HEK293T (cell line): Measurements from ENCODE around the gene ZNF672.

Source experiments
- CTCF ChIA-PET: fragments of 350-600 bp; formaldehyde crosslinking; extraction: SDS; loops from one replicate; lab custom pipeline; 2021; ENCODE audit warnings: antibody characterized with exemption, inconsistent platforms; lab: Yijun Ruan, JAX
- POLR2A ChIA-PET: fragments of 350-600 bp; formaldehyde crosslinking; extraction: SDS; loops from one replicate; lab custom pipeline; 2020; ENCODE audit warnings: antibody characterized with exemption, inconsistent platforms; lab: Yijun Ruan, JAX
- DNase-seq: peaks from one replicate; pipeline ENCODE4 v3.0.0; 2012; ENCODE audit warnings: mixed read lengths; ENCODE audit errors: extremely low spot score
- ARNT ChIP-seq: fragments of 450-650 bp; IDR thresholded peaks from 2 replicates; pipeline ENCODE4 v1.6.1; 2017; ENCODE audit warnings: mild to moderate bottlenecking
- BHLHE40 ChIP-seq: fragments of 450-650 bp; IDR thresholded peaks from 2 replicates; pipeline ENCODE4 v1.6.1; 2016; ENCODE audit warnings: mild to moderate bottlenecking, moderate library complexity, borderline replicate concordance
- CTBP1 ChIP-seq: fragments of 450-650 bp; IDR thresholded peaks from 2 replicates; pipeline ENCODE4 v1.6.1; 2016; ENCODE audit warnings: borderline replicate concordance
- ELF4 ChIP-seq: fragments of 450-650 bp; IDR thresholded peaks from 2 replicates; pipeline ENCODE4 v1.6.1; 2017; ENCODE audit warnings: antibody characterized with exemption
- FOXA1 ChIP-seq: fragments of 450-650 bp; IDR thresholded peaks from 2 replicates; pipeline ENCODE4 v1.6.1; 2016; ENCODE audit warnings: mild to moderate bottlenecking
- FOXK2 ChIP-seq: fragments of 450-650 bp; IDR thresholded peaks from 2 replicates; pipeline ENCODE4 v1.6.1; 2016; ENCODE audit warnings: mild to moderate bottlenecking
- FOXM1 ChIP-seq: fragments of 450-650 bp; IDR thresholded peaks from 2 replicates; pipeline ENCODE4 v1.6.1; 2017; ENCODE audit warnings: mild to moderate bottlenecking, borderline replicate concordance
- HDGF ChIP-seq: fragments of 450-650 bp; IDR thresholded peaks from 2 replicates; pipeline ENCODE4 v1.6.1; 2017; ENCODE audit warnings: antibody characterized with exemption, borderline replicate concordance
- L3MBTL2 ChIP-seq: fragments of 450-650 bp; conservative IDR thresholded peaks from 2 replicates; pipeline ENCODE4 v1.6.1; 2016; ENCODE audit warnings: mild to moderate bottlenecking
- LEF1 ChIP-seq: fragments of 450-650 bp; IDR thresholded peaks from 2 replicates; pipeline ENCODE4 v1.6.1; 2017; ENCODE audit warnings: mild to moderate bottlenecking, borderline replicate concordance
- NFRKB ChIP-seq: fragments of 450-650 bp; IDR thresholded peaks from 2 replicates; pipeline ENCODE4 v1.6.1; 2016; ENCODE audit warnings: mild to moderate bottlenecking, moderate library complexity
- SP1 ChIP-seq: fragments of 450-650 bp; IDR thresholded peaks from 2 replicates; pipeline ENCODE4 v1.6.1; 2017
- SUZ12 ChIP-seq: fragments of 450-650 bp; IDR thresholded peaks from 2 replicates; pipeline ENCODE4 v1.6.1; 2016; ENCODE audit warnings: mild to moderate bottlenecking
- TARDBP ChIP-seq: fragments of 450-650 bp; IDR thresholded peaks from 2 replicates; pipeline ENCODE4 v1.6.1; 2016
- ZNF384 ChIP-seq: fragments of 450-650 bp; IDR thresholded peaks from 2 replicates; pipeline ENCODE4 v1.6.1; 2016
- TF ChIP-seq, protein P1 (sequence below): fragments of 450-650 bp; IDR thresholded peaks from 2 replicates; pipeline ENCODE4 v1.6.1; 2016

The ZNF672 gene

DNA sequence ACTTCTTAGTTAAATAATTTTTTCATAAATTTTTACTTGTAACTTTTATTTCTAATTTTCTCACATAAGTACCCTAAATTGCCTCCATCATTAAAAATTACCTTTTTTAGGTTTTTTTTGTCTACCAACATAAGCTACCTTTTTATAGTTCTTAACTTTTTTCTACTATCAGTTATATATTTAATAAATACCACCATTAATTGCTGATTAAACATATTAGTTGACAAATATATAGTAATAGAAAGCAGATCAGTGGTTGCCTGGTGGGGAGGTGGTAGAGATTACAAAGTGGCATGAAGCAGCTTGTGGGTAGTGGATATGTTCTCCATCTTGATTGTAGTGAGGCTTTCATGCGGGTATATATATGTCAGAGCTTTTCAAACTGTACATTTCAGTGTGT lies 6.2 kb upstream of the ZNF672 start:
- no peak for DNase-seq

DNA sequence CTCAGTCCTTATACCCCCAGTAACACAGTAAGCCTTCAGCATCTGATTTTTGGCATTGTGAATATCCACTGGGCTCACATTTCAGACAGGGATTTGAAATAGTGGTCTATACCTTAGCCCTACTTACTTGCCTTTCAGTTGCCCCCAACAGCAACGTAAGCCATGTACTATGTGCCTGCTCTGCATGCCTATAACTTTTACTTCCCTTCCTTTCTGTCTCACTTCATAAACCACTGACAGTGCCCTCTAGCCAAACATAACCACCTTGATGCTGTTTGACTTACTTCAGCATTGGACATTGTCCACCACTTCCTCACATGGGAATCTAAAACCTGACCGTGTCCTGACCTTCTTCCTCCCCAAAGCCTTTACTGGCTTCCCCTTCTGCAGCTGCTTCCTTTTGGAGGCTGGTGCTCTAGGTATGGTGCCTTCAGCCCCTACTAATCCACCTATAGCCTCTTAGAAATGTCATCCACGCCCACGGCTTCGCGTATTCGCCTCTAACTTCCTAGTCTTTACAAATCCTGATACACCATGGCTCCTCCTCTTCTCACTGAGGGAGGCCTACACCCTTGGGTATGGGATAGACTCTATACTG lies 3.6 kb upstream of the ZNF672 start:
- no peak for DNase-seq
- CTCF ChIA-PET = no interaction called here
- POLR2A ChIA-PET = no interaction called here
- TF ChIP-seq FOXM1 = no peak
- no peak for TF ChIP-seq SP1
- no peak for TF ChIP-seq FOXA1
- TF ChIP-seq SUZ12 = no peak
- no peak for TF ChIP-seq ELF4
- TF ChIP-seq TARDBP = no peak
- TF ChIP-seq NFRKB = no peak
- TF ChIP-seq ZNF384 = no peak

More for the DNA sequence above, 6.2 kb upstream of the ZNF672 start:
- TF ChIP-seq, protein P1, sequence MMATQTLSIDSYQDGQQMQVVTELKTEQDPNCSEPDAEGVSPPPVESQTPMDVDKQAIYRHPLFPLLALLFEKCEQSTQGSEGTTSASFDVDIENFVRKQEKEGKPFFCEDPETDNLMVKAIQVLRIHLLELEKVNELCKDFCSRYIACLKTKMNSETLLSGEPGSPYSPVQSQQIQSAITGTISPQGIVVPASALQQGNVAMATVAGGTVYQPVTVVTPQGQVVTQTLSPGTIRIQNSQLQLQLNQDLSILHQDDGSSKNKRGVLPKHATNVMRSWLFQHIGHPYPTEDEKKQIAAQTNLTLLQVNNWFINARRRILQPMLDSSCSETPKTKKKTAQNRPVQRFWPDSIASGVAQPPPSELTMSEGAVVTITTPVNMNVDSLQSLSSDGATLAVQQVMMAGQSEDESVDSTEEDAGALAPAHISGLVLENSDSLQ = no peak
- TF ChIP-seq SP1 = no peak
- no peak for TF ChIP-seq FOXM1
- TF ChIP-seq L3MBTL2 = no peak
- TF ChIP-seq HDGF = no peak
- no peak for TF ChIP-seq ARNT
- TF ChIP-seq SUZ12 = no peak
- TF ChIP-seq FOXK2 = no peak
- no peak for TF ChIP-seq FOXA1
- TF ChIP-seq TARDBP = no peak
- ChIA-PET CTCF (no interaction called here), POLR2A (no interaction called here)

DNA sequence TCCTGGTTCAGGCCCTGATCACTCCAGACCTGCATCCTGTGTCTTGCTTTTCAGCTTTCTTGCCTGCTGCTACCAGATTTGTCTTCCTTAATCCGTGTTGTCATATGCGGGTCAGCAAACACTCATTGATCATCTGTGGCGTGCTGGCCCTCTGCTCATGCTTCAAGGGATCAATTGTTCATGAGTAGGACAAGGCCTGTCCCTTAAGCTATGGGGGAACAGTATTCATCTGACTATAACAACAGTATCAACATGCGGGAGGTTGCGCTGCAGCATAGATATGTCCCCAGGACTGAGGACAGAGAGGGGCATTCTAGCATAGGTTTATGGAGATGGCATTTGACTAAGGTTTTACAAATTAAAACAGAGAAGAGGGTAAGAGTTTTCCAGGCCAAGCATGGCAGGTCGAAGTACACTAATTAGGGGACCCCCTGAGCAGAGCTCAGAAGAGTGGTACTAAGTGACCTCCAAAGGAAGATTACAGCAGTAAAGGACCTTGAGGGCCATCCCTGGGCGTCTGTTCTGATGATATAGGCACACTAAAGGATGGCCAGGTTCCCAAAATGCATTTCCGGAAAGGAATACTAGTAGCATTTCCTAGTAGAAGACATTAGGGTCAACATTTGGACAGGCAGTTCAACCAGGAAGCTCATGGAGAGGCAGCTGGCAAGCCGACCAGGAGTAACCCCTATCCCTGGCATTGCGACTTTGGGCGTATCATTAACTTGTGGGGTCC lies 811 bp upstream of the ZNF672 start:
- CTCF ChIA-PET = no interaction called here
- POLR2A ChIA-PET = interaction anchor here (0.8 to 3.1 kb wide), 5 partner anchors 10 to 69 kb away, joined by 3 to 24 read pairs (median 8); partner anchors contain the start of genes PGBD2, SH3BP5L and ZNF692
- no peak for DNase-seq
- TF ChIP-seq L3MBTL2 = no peak
- TF ChIP-seq BHLHE40 = no peak
- TF ChIP-seq, protein P1 = no peak
- TF ChIP-seq NFRKB = no peak
- TF ChIP-seq SUZ12 = no peak
- TF ChIP-seq SP1 = no peak
- no peak for TF ChIP-seq CTBP1
- no peak for TF ChIP-seq FOXK2
- TF ChIP-seq ELF4 = no peak
- no peak for TF ChIP-seq FOXM1
- no peak for TF ChIP-seq ARNT
- no peak for TF ChIP-seq ZNF384
- TF ChIP-seq TARDBP = no peak
- TF ChIP-seq FOXA1 = no peak

DNA sequence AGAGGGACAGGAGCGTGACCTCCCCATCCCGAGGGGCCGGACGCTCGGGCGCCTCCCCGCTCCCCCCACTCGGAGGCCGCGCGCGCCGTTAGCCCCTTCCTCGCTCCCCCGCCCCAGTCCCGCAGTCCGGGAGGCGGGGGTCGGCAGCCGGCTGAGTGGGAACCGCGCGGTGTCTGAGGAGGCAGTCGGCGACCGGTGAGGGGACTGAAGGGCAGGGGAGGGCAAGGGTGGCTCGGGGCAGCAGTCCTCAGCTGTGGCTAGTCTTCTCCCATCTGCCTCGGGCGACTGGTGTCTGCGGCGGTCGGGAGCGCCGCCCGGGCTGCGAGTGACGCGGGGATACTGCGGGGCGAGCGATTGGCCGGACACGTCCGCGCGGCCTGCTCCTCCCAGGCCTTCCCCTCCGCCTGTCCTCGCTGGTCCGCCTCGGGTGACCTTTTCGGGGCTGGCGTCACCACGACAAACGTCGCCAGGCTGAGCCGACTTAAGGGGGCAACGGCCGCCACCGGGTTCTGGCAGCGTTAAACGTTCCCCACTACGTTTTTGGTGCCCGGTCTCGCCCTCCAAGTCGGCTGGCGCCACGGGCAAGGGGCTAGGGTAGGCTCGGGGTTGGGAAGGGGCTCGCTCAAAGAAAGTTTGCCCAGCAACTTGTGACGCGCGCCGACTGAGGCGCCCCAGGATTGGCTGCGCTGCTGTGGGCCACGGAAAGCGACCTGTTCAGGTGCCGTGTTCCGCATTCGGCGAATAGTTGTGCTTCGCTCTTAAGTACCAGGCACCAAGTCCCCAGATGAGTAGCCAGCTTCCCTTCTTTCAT lies 538 bp downstream of the ZNF672 start:
- TF ChIP-seq ELF4 = no peak
- peak; percentile 65 for DNase-seq
- ChIA-PET POLR2A (interaction anchor here (0.8 to 3.1 kb wide), 5 partner anchors 11 to 67 kb away, joined by 3 to 24 read pairs (median 8); partner anchors contain the start of genes PGBD2, SH3BP5L and ZNF692), CTCF (no interaction called here)

DNA sequence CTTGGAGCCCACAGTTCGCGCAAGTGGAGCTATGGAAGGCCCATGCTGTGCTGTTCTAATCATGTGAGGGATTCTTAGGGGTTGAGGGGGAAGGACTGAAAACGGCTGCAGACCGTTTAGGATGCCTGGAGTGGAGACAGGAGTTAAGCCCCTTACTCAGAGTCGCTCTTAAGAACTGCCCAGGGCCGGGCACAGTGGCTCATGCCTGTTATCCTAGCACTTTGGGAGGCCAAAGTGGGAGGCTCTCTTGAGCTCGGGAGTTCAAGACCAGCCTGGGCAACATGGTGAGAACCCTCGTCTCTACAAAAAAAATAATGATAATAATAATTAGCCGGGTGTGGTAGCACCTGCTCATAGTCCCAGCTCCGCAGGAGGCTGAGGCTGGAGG lies 1.1 kb downstream of the ZNF672 start:
- POLR2A ChIA-PET = interaction anchor here (1.3 to 3.1 kb wide), 2 partner anchors 19 to 20 kb away, joined by 4 to 24 read pairs; partner anchors contain the start of gene ZNF692
- no peak for DNase-seq
- CTCF ChIA-PET = no interaction called here
- no peak for TF ChIP-seq L3MBTL2
- no peak for TF ChIP-seq CTBP1
- TF ChIP-seq ZNF384 = no peak
- no peak for TF ChIP-seq ARNT
- TF ChIP-seq TARDBP = no peak
- TF ChIP-seq FOXM1 = no peak
- TF ChIP-seq SP1 = no peak
- no peak for TF ChIP-seq NFRKB
- TF ChIP-seq, protein P1 = no peak
- TF ChIP-seq ELF4 = no peak
- TF ChIP-seq FOXA1 = no peak
- no peak for TF ChIP-seq LEF1
- TF ChIP-seq SUZ12 = no peak
- no peak for TF ChIP-seq HDGF
- TF ChIP-seq BHLHE40 = no peak

DNA sequence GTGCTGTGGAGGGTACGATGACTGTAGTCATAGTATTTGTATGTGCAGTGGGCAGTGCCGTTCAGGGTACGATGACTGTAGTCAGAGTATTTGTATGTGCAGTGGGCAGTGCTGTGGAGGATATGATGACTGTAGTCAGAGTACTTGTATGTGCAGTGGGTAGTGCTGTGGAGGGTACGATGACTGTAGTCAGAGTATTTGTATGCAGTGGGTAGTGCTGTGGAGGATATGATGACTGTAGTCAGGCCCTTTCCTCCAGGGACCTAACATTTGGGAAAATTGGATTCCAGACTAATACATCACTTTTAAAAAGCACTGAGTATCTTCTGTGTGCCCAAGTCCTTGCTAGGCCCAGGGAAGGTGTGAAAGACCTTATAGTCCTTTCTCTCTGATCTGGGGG lies 2.9 kb downstream of the ZNF672 start:
- no peak for DNase-seq
- ChIA-PET CTCF (interaction anchor here (0.6 kb wide), 1 partner anchor 18 kb away, joined by 3 read pairs; the partner anchor contains the start of gene ZNF692), POLR2A (no interaction called here)
- no peak for TF ChIP-seq L3MBTL2
